Measurements from ENCODE around the gene KANSL1L.
"Not testable (repeated sequence)": the region's sequence is repeated elsewhere in the genome, so short reads cannot be mapped to it uniquely, and the experiment has no call there.

KANSL1L gene

DNA sequence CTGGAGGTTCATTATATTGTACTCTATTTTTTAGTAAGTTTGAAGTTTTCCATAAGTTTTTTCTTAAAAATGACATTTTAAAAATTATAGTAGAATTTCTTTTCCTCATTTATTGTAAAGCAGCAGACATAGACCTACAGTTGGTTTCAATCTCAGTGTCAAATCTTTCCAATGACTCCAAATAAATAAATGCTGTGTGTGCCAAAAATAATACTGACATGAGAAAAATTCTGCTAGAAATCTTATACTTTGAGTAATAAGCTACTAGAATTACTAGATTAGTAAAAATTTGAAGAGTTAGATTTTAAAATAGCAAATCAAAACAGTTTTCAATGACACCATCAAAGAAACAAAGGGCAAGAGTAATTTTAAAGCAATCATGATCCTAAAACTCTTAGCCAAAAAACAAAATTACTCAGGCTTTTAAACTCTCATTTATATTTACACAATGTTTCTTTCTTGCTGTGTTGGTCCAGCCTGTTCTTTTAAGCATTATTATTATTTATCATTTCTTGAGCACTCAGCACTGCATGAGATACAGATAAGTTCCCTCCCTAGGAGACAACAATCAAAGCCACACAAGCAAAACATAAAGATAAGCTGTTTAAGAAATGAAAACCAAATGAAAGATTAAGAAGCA is 8.3 kb upstream of the KANSL1L start:
- DNase-seq (ENCODE audit: low read depth in 1 of 2, low spot score in 1 of 2), result no peak

DNA sequence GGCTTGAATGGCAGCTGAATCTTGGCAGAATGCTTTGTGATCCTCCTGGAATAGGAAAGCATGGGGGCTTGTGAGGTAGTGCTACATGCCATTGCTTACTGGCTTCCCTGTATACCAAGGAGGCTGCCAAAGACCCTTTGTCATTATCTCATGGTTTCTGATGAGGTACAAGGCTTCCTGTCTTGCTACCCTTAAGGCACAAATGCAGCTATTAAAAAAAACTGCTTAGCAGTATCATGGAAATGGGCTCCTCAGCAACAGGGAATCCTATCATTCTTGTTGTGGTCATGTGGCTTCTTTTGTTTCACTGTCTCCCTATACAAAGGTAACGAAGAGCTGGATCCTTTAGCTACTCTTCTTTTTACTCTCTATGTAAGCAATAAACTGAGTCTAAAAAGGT is 6.6 kb upstream of the KANSL1L start:
- DNase-seq (ENCODE audit: low read depth in 1 of 2, low spot score in 1 of 2), result no peak

DNA sequence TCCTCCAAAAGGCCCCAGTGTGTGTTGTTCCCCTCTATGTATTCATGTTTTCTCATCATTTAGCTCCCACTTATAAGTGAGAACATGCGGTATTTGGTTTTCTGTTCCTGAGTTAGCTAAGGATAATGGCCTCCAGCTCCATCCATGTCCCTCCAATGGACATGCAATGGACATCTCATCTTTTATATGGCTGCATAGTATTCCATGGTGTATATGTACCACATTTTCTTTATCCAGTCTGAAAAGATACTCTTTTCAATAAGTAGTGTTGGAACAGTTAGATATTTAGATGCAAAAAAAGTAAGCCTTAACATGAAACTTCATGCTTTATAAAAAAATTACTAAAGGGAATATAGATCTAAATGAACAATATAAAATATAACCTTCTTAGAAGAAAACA is 5.9 kb upstream of the KANSL1L start:
- DNase-seq (ENCODE audit: low read depth in 1 of 2, low spot score in 1 of 2), result not testable (repeated sequence)

DNA sequence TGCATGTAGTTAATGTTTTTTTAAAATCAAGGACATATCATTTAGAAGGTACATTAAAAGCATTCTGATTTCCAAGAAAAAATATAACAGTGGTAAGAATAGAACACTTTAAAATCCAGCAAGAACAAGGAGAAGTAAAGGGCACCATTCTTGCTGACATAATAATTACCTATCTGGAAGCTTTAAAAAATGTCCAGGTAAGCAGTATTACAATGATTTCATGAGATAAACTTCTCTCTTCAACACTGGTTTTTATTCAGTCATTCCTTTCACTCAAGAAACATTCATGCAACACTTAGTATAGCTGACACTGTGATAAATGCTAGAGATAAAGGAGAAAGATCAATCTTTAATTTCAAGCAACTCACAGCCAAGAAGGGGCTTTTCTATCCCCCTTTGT is 2.9 kb upstream of the KANSL1L start:
- DNase-seq (ENCODE audit: low read depth in 1 of 2, low spot score in 1 of 2), result no peak

DNA sequence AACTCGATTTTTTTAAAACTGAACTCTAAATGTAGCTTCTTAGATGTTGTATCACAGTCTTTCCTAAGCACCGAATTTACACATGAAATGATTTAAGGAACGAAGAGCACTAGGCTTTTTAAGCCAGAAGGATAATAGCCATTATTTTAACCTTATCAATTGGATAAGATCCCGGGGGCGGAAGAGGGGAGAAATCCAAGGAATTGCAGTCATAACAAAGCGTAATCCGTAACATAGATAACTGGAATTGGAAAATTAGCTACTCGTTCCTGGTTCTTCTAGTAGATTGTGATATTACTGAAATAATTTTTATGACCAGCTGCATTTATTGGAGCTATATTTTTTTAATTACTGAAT is 988 bp upstream of the KANSL1L start:
- no peak for DNase-seq (ENCODE audit: low read depth in 1 of 2, low spot score in 1 of 2)

DNA sequence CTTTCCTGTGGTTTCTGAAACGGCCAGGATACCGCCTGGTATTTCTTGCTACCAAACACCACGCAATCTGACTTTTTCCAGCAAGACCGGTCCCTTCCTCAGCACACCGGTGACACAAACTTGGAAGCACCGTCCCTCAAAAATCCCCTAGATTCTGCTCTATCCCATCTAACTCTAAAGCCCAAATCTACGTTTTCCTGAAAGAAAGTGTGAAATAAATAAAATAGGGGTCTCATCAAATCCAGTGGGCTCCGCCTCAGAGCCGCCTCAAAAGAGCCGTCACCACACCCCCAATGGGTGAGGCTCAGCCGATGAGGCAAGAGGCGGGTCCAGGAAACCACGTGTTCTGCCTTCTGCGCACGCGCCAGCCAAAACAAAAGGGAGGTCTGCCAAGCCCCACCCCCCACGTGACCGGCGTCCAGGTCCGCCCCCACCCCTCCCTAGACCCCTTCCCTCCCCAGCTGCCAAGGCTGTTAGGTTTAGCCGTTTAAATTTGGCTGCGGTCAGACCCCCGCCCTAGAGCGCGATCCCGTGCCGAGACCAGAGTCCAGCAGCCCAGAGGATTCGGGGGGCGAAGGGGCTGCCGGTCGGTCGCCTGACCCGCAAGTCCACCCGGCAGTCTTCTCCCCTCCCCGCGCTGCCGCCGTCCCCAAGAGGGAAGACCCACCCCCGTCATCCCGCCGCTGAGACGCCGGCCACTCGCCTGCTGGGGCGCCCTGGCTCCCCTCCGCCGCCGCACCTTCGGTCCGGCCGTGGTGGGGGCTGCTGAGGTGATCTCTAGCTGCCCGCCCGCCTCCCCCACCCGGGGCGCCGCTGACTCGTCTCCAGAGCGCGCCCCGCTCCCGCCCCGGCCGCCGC is 534 bp downstream of the KANSL1L start:
- DNase-seq (ENCODE audit: low read depth in 1 of 2, low spot score in 1 of 2), result peak; percentile 92 to 96

DNA sequence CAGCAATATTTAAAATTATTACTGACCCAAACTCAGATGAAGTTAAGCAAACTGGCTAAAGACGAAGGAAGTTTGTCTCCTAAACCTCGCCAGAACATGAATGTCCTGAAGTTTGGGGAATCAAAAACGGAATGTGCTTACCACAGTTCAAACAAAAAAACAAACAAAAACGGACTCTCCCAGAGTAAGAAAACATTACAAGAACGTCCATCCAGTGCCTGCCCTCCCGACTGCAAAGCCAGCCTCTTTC is 1.1 kb downstream of the KANSL1L start:
- no peak for DNase-seq (ENCODE audit: low read depth in 1 of 2, low spot score in 1 of 2)

DNA sequence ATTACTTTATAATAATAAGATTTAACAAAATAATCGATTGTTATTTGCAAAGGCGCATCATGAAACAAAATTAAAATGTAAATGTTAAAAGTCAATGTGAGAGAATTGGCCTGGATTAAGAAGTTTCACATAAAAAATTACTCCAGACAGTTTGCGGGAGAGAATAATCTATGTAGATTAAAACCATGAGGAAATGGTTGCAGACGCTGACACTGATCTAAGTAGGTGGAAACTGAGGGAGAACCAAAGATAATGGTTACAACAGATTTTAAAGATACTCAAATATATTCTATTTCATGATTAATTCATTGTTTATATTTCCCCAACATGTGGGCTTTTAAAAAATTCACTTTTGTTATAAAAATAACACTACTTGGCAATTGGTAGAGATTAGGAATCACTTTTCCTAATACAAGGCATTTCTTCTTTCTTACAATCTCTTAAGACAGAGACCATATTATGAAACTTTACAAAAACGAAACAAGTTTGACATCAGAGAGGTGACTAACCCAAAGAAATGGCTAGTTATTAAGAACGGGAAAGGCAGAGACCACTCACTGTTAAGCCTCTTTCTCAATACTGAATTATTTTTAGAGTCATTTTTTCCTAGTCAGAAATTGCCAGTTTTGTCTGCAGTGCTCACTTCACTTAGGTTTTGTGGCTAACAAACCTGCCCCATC is 1.6 kb downstream of the KANSL1L start:
- DNase-seq (ENCODE audit: low read depth in 1 of 2, low spot score in 1 of 2), result no peak

DNA sequence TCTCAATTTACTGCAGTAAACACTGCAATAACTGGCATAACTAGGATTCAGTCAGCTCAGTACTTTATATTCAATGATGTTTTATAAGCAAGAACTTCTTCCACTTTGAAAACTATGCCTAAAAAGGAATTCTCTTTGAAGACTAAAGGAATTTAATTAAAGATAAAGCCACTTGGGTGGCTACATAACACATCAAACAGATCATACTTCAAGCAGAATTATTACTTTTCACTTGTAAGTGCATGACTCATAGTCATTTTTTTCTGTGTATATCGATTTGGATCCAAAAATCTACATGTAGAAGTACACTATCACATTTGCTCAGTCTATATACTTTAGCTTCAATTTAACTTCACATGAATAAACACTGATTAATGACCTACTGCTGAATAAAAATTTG is 4.0 kb downstream of the KANSL1L start:
- DNase-seq (ENCODE audit: low read depth in 1 of 2, low spot score in 1 of 2), result no peak

DNA sequence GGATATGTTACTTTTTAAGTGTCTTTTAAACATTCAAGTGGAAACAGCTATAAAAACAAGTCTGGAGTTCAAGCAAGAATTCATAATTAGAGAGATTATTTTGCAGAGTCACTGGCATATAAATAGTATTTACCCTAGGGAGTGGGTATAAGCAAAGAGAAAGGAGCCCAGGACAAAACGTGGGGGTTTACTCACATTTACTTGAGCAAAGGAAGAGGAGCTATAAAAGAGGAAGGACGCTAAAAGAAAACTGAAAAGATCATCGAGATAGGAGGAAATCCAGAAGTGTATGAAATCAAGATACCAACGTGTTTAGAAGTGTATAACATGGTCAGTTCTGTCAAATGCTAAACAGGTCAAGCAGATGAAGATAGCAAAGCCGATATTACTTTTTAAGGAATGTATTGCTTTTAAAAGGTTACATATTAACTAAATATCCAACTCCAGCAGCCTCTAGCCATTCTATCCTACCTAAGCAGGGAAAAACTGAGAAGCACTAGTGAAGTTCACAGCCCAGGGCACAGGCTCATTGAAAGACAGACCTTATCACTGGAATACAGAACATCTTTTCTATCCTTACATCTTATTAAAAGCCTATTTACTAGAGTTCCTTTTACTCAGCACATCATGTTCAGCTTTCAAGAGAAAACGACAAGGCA is 8.6 kb downstream of the KANSL1L start:
- DNase-seq (ENCODE audit: low read depth in 1 of 2, low spot score in 1 of 2), result no peak

DNA sequence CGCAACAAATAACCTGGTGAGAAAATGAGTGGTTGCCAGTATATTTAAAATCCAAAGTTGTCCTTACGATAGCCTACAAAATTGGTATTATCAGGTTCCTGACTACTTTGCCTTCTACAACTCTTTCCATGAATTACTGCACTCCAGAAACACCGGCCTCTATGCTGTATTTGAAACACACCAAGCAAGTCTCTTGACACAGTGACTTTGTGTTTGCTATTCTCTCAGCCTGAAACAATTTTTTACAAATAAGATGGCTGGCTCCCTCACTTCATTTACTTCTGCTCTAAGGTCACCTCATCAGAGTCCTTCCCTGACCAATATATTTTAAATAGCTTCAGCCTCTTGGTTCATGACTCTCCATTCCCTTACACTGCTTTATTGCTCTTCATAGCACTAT is 12.2 kb downstream of the KANSL1L start:
- no peak for DNase-seq (ENCODE audit: low read depth in 1 of 2, low spot score in 1 of 2)

DNA sequence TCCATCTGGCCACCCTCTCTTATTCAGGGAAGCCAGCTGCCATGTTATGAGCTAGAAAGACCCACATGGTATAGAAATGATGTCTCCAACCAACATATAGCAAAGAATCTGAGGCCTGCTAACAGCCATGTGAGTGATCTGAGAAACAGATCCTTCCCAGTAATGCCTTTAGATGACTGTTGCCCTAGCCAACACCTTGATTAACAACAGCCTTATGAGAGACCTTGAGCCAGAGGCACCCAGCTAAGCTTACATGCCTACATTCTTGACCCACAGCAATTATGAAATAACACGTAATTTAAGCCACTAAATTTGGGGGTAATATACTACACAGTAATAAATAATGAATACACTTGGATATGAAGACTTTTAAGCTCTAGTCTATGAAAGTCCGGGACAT is 13.0 kb downstream of the KANSL1L start:
- DNase-seq (ENCODE audit: low read depth in 1 of 2, low spot score in 1 of 2), result no peak

DNA sequence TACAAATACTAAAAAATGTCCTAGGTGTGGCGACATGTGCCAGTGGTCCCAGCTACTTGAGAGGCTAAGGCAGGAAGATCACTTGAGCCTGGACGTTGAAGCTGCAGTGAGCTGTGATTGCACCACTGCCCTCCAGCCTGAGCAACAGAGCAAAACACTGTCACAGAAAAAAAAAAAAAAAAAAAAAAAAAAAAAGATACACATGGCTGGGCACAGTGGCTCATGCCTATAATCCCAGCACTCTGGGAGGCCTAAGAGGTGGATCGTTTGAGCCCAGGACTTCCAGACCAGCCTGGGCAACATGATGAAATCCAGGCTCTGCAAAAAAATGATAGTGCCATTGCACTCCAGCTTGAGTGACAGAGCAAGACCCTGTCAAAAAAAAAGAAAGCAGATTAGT is 13.7 kb downstream of the KANSL1L start:
- no peak for DNase-seq (ENCODE audit: low read depth in 1 of 2, low spot score in 1 of 2)

DNA sequence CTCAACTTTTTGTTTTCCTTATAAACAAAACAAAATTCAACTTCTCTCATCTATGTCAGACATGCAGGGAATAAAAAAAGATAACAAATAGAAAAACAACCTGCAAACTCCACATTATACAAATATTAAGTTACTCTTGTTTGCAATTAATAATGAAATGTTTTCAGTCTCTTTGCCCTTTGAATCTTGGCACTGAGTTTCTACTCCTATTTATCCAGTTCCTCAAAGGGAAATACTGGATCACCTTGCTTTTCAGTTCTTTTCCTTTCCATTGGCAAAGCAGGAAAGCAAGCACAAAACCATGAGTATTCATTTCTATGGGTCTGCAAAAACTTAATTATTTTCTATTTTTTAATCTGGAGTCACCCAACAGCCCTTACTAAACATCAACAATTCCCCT is 23.6 kb downstream of the KANSL1L start:
- DNase-seq (ENCODE audit: low read depth in 1 of 2, low spot score in 1 of 2), result no peak

DNA sequence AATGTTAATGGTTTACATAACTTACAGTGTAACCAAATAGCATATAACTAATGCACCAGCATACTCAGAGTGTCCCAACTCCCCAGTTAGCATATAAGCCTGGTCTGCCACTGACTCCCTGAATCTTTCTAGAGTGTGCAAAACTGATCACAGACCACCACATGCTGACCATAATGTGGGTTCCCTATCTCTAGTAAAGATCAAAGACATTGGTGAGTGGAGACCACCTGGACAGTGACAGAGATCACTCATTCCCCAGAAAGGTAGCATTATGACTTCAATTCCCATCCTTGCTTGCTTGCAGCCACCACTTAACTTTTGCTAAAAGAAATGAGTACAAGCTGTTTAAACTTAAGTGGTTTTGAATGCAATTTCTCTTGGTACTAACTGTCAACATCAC is 39.0 kb downstream of the KANSL1L start:
- no peak for DNase-seq (ENCODE audit: low read depth in 1 of 2, low spot score in 1 of 2)

DNA sequence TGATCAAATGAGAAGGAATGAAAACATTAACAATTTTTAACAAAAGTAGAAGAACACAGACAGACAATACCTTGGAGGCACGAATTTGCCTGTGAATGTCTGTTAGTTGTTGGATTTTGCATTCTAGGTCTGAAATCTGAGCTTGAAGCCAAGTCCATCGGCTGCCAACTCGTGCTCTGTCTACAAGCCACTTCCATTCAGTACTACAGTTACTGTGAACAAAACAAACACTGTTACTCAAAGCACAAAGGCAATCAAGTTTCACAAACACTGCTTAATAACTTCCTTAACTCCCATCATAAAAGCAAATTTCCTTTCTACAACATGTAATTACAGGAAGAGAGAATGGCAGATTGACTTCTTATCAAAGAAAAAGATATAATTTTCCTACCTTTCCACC is 42.2 kb downstream of the KANSL1L start:
- no peak for DNase-seq (ENCODE audit: low read depth in 1 of 2, low spot score in 1 of 2)

DNA sequence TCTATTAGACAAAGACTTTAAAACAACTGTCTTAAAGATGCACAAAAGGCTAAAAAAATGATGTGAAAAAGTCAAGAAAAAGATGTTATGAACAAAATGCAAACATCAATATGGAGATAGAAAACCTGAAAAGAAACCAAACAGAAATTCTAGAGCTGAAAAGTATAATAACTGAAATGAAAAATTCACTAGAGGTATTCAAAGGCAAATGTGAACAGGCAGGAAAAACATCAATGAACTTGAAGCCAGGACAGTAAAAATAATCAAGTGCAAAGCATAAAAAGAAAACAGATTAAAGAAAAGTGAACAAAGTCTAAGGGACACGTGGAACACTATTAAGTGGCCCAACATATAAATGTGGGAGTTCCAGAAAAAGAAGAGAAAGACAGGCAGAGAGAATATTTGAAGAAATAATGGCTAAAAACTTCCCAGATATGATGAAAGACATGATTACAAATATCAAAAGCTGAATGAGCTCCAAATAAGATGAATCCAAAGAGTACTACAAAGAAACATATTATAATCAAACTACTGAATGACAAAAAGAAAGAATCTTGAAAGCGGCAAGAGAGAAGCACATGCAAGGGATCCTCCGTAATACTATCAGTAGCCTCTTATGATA is 57.5 kb downstream of the KANSL1L start:
- no peak for DNase-seq (ENCODE audit: low read depth in 1 of 2, low spot score in 1 of 2)

DNA sequence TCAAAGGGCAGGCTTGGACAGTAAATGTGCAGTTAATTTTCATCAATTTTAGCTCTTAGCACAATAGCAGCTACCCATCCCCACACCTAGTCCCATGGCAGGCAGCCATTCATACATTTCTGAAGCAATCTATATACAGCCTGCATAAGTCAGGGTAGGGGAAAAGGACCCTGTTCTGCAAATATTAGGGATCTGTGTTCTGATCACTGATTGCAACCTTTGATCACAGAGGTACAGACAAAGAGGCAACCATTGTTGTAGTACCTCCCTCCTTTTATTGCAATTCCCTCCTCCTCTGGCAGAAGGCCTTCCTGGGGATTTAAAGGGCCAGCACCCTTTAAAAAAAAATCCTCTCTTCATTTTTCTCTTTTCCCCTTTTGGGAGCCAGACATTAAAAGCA is 58.3 kb downstream of the KANSL1L start:
- no peak for DNase-seq (ENCODE audit: low read depth in 1 of 2, low spot score in 1 of 2)

DNA sequence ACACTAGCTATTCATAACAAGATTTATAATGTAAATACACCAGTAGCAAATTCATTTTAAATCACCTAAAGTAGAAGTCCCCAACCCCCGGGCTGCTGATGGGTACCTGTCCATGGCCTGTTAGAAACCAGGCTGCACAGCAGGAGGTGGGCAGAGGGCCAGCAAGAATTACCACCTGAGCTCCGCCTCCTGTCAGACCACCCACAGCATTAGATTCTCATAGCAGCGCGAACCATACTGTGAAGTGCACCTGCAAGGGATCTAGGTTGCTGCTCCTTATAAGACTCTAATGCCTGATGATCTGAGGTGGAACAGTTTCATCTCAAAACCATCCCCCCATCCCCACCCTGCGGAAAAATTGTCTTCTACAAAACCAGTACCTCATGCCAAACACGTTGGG is 71.3 kb downstream of the KANSL1L start:
- no peak for DNase-seq (ENCODE audit: low read depth in 1 of 2, low spot score in 1 of 2)

DNA sequence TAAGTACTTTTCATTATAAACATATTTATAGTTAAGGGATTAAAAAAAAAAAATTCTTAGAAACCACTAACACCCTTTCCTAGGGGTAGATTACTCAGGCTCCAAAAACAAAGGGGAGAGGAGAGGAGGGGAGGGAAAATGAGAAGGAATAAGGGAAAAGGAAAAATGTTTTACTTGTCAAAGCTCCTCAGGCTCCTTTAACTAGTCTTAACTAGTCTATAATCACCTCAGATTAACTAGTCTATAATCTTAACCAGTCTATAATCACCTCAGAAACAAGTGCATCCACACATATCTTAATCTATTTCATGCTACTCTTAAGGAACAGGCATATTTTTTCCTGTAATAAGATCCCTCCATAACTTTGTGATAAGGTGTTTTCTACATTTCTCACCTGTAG is 76.4 kb downstream of the KANSL1L start:
- no peak for DNase-seq (ENCODE audit: low read depth in 1 of 2, low spot score in 1 of 2)

DNA sequence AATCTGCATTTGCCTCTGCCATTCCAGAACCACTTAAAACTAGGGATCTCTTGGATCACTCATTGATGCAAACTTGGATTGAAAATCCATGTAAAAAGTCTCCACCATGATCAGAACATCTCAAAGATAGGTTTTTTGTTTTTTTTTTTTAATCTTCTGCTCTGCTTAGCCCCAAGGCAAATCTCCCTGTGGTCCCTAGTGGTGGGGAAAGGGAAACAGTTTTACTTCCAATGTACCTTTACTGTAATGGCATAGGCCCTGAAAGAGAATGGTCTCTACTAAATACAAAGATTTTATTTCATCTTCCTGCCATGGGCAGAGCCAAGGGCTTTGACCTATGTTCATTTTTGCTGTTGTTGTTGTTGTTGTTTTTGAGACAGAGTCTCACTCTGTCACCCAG is 78.4 kb downstream of the KANSL1L start:
- no peak for DNase-seq (ENCODE audit: low read depth in 1 of 2, low spot score in 1 of 2)

DNA sequence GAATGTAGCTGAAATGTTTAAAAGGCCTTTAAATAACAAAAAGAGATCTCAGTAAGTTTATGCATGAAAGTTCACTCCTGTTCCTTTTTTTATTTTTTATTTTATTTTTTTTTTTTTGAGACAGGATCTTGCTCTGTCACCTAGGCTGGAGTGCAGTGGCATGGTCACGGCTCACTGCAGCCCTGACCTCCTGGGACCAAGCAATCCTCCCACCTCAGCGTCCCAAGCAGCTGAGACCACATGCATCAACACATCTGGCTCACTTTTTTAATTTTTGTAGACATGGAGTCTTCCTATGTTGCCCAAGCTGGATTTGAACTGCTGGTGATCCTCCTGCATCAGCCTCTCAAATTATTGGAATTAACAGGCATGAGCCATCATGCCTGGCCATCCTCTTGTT is 84.3 kb downstream of the KANSL1L start:
- no peak for DNase-seq (ENCODE audit: low read depth in 1 of 2, low spot score in 1 of 2)
